Keratinocyte (primary cell): ENCODE data around the gene C20orf204. TPM values are rescaled to one million over a fixed set of nuclear protein-coding genes. Genes with fewer than 3 reads are reported as not detected.
A peak's percentile ranks its signal among the peaks of the same experiment; 100 is the strongest.

Source experiments
- DNase-seq: peaks from one replicate; pipeline ENCODE4 v3.0.0-alpha.2; 2011; ENCODE audit warnings: low read depth, missing footprints, low spot score
- FAIRE-seq: peaks from 2 replicates; lab custom pipeline; 2011; peaks lifted over from hg19 to GRCh38; lab: Jason Lieb, UNC
- H2AFZ ChIP-seq: 2 replicates; pipeline ENCODE4 v1.6.0; 2012; ENCODE audit warnings: low read length, control low read depth, inconsistent platforms; ENCODE audit not compliant: control insufficient read depth
- H3K27ac ChIP-seq: 2 replicates; pipeline ENCODE4 v1.5.1; 2011; ENCODE audit warnings: low read length; ENCODE audit not compliant: control insufficient read depth, insufficient read depth
- H3K27me3 ChIP-seq: 3 replicates; pipeline ENCODE4 v1.6.0; 2011; ENCODE audit warnings: low read length; ENCODE audit not compliant: control insufficient read depth, insufficient read depth; ENCODE audit errors: extremely low read depth
- H3K36me3 ChIP-seq, 2 experiments: 2 replicates in 1 of 2; 3 replicates in 1 of 2; pipeline ENCODE4 v1.5.1; 2011; ENCODE audit warnings: low read length in 2 of 2, mild to moderate bottlenecking in 1 of 2; ENCODE audit not compliant: control insufficient read depth in 2 of 2, insufficient read depth in 2 of 2; ENCODE audit errors: extremely low read depth in 1 of 2
- H3K4me1 ChIP-seq: 3 replicates; pipeline ENCODE4 v1.5.1; 2011; ENCODE audit warnings: low read length; ENCODE audit not compliant: control insufficient read depth, insufficient read depth; ENCODE audit errors: extremely low read depth
- H3K4me2 ChIP-seq: 3 replicates; pipeline ENCODE4 v1.6.0; 2011; ENCODE audit warnings: low read depth, low read length; ENCODE audit not compliant: control insufficient read depth, insufficient read depth; ENCODE audit errors: extremely low read depth
- H3K4me3 ChIP-seq, 3 experiments: fragments of 200-600 bp in 1 of 3; sonication (generic) in 1 of 3; 2 replicates in 2 of 3; 3 replicates in 1 of 3; pipeline ENCODE4 v1.5.1; 2011 to 2016; ENCODE audit warnings: low read length in 3 of 3, mild to moderate bottlenecking in 3 of 3, control low read depth in 2 of 3, inconsistent platforms in 1 of 3, low read depth in 1 of 3, mixed read lengths in 1 of 3, mixed run types in 1 of 3, moderate library complexity in 1 of 3; ENCODE audit not compliant: control insufficient read depth in 2 of 3, insufficient read depth in 2 of 3; ENCODE audit errors: extremely low read depth in 1 of 3
- H3K79me2 ChIP-seq: 2 replicates; pipeline ENCODE4 v1.6.0; 2012; ENCODE audit warnings: low read length; ENCODE audit not compliant: control insufficient read depth, insufficient read depth
- H3K9ac ChIP-seq: 3 replicates; pipeline ENCODE4 v1.6.0; 2011; ENCODE audit warnings: low read length; ENCODE audit not compliant: control insufficient read depth, insufficient read depth; ENCODE audit errors: extremely low read depth
- H3K9me1 ChIP-seq: 3 replicates; pipeline ENCODE4 v1.6.0; 2011; ENCODE audit warnings: low read length; ENCODE audit not compliant: control insufficient read depth, insufficient read depth; ENCODE audit errors: extremely low read depth
- H3K9me3 ChIP-seq: 2 replicates; pipeline ENCODE4 v1.5.1; 2012; ENCODE audit warnings: low read depth, low read length; ENCODE audit not compliant: control insufficient read depth
- H4K20me1 ChIP-seq: 3 replicates; pipeline ENCODE4 v1.6.0; 2011; ENCODE audit warnings: low read length; ENCODE audit not compliant: control insufficient read depth, insufficient read depth; ENCODE audit errors: extremely low read depth
- EZH2 ChIP-seq: IDR thresholded peaks from one replicate; pipeline ENCODE4 v1.6.1; 2012; ENCODE audit warnings: inconsistent platforms, mild to moderate bottlenecking, low read length, moderate library complexity
- dilution Hi-C: fragments of 300-500 bp; cut with MboI; formaldehyde crosslinking; loops from one replicate; pipeline ENCODE4 v1.7.0; 2020; ENCODE audit warnings: low sequenced_read_pairs; ENCODE audit not compliant: extremely low pct_ligation_motif_present
- polyA plus RNA-seq, 5 experiments: library from polyadenylated mRNA; depleted of rRNA in 3 of 5; stranded (reverse) in 3 of 5; stranded (forward) in 1 of 5; unstranded in 1 of 5; fragments of >200 nt; gene quantifications; 1 replicate in 1 of 5; 2 replicates in 3 of 5; 3 replicates in 1 of 5; pipeline versions ENCODE4 v1.2.1 to v1.2.3, GENCODE V29; 2011 to 2012; ENCODE audit warnings: missing spikeins in 2 of 5, low read depth in 1 of 5, low replicate concordance in 1 of 5
- TF ChIP-seq, protein P1 (sequence below), 3 experiments: IDR thresholded peaks in 1 of 3; conservative IDR thresholded peaks in 1 of 3; optimal IDR thresholded peaks in 1 of 3; 2 replicates in 2 of 3; 3 replicates in 1 of 3; pipeline versions ENCODE3 to v1.5.1; 2011; ENCODE audit warnings: low read length in 3 of 3, mild to moderate bottlenecking in 3 of 3, moderate library complexity in 2 of 3, control low read depth in 1 of 3, inconsistent platforms in 1 of 3; ENCODE audit not compliant: insufficient read depth in 2 of 3; ENCODE audit errors: extremely low read depth in 1 of 3

Gene C20orf204
- polyA plus RNA-seq, 1 donor (not counting 4 experiments of a cell fraction or from before 2014, with no cell fraction given), result 0.08 TPM

DNA sequence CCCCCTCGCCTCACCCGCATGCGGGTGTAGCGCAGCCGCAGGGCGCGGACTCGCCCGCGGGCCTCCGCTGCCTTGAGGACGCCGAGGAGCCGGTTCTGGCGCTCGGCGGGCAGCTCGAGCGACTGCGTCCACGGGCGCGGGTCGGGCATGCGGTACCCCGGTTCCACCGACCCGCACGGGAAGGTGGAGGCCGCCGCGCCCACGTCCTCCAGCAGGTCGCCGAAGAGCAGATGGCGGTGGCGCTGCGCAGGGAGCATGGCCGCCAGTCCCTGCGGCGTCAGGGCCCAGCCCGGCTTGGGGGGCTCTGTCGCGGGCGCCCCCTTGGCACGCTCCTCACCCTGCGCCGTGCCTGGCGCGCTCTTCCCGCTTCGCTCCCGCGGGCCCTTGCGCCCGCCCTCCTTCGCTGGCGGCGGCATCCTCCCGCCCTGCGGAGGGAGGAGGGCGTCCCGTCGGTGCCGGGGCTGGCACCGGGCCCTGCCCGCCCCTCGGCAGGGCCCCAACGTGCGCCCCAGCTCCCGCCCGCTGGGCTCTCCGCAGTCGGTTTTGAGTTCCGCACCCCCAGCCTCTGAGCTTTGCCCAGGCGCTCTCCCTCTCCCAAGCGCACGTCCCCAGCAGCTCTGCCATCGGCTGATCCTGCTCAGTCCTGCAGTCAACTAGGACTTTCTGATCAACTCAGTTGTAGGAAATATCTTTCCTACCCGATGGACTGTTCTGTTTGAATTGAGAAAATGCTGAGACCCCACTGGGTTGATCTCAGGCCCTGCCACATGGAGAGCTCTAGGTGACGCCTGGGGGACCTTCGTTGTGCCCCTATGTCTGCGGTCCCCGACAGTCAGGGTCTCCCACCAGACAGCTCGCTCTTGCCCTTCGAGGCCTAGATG, 48.1 kb downstream of the C20orf204 start, which contains the start of gene LKAAEAR1:
Gene LKAAEAR1, minus strand, starts transcription at position 595 of the 881 bp plus-strand sequence. Its CDS starts 179 bp downstream, at position 416.
- Histone ChIP-seq H3K36me3 (no peaks in the 10 kb centered on the region), H3K27me3 (peaks cover 43% of the 10 kb centered on the region), H3K4me1 (peaks cover 6% of the 10 kb centered on the region), H3K4me3 (peak within 1 kb of the TSS; percentile 32 to 38 (median 38)), H4K20me1 (no peaks in the 10 kb centered on the region), H3K9ac (no peak within 1 kb of the TSS), H3K9me3 (no peaks in the 10 kb centered on the region), H3K4me2 (peak within 1 kb of the TSS; percentile 78), H3K79me2 (no peaks in the 10 kb centered on the region), H3K9me1 (no peaks in the 10 kb centered on the region), H3K27ac (no peak within 1 kb of the TSS), H2AFZ (peak within 1 kb of the TSS; percentile 51)
- FAIRE-seq (no peak), DNase-seq (no peak)
- dilution Hi-C loops, result no loop called here
- TF ChIP-seq EZH2, result peak; percentile 79
- TF ChIP-seq, protein P1, sequence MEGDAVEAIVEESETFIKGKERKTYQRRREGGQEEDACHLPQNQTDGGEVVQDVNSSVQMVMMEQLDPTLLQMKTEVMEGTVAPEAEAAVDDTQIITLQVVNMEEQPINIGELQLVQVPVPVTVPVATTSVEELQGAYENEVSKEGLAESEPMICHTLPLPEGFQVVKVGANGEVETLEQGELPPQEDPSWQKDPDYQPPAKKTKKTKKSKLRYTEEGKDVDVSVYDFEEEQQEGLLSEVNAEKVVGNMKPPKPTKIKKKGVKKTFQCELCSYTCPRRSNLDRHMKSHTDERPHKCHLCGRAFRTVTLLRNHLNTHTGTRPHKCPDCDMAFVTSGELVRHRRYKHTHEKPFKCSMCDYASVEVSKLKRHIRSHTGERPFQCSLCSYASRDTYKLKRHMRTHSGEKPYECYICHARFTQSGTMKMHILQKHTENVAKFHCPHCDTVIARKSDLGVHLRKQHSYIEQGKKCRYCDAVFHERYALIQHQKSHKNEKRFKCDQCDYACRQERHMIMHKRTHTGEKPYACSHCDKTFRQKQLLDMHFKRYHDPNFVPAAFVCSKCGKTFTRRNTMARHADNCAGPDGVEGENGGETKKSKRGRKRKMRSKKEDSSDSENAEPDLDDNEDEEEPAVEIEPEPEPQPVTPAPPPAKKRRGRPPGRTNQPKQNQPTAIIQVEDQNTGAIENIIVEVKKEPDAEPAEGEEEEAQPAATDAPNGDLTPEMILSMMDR (optimal IDR thresholded peaks at IDR 0.05 in 1 of 3, IDR thresholded peaks at IDR 0.05 in 1 of 3, conservative IDR thresholded peaks at IDR 0.05 in 1 of 3; ENCODE audit: extremely low read depth in 1 of 3, insufficient read depth in 2 of 3, low read length in 3 of 3), result no peak

DNA sequence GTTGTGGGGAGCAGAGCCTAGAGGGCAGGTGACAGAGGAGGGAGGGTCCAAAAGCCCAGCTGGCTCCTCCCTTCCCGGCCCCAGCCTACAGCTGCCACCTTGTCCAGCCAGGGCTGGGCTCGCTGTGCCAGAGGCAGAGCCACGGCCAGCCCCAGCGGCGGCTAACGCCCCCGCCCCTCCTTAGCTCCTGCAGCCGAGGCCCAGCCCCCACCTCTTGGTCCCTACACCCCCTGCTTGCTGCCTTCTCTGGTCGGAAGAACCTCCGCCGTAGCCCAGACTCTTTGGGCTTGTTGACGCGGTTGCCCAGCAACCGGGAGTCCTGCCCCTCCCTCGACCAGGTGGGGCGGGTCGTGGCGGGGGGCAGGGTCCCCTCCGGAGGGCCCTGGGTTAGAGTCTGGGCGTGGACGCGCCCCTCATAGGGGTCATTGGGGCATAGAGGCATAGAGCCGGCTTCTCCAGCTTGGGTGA, 48.7 kb downstream of the C20orf204 start:
- Histone ChIP-seq H2AFZ (no peak overlapping the region), H3K9me3 (no peaks in the 10 kb centered on the region), H3K9ac (no peak overlapping the region), H3K27ac (no peak overlapping the region), H3K4me1 (peaks cover 6% of the 10 kb centered on the region), H3K36me3 (no peaks in the 10 kb centered on the region), H3K27me3 (peaks cover 43% of the 10 kb centered on the region), H4K20me1 (no peaks in the 10 kb centered on the region), H3K79me2 (no peaks in the 10 kb centered on the region), H3K4me2 (no peak overlapping the region), H3K4me3 (no peak overlapping the region), H3K9me1 (no peaks in the 10 kb centered on the region)
- dilution Hi-C loops, result no loop called here
- FAIRE-seq, result no peak
- no peak for DNase-seq
- no peak for TF ChIP-seq EZH2
- TF ChIP-seq, protein P1 (optimal IDR thresholded peaks at IDR 0.05 in 1 of 3, IDR thresholded peaks at IDR 0.05 in 1 of 3, conservative IDR thresholded peaks at IDR 0.05 in 1 of 3; ENCODE audit: extremely low read depth in 1 of 3, insufficient read depth in 2 of 3, low read length in 3 of 3), result no peak
